HG02885 (cell line): ENCODE results near the gene KLHL34.

Source experiments
- ATAC-seq: cut with Tn5 transposase; IDR thresholded peaks from one replicate; pipeline ENCODE4 v1.9.1; 2021; ENCODE audit warnings: mild to moderate bottlenecking; ENCODE audit not compliant: unreplicated experiment, poor library complexity

Gene KLHL34

DNA sequence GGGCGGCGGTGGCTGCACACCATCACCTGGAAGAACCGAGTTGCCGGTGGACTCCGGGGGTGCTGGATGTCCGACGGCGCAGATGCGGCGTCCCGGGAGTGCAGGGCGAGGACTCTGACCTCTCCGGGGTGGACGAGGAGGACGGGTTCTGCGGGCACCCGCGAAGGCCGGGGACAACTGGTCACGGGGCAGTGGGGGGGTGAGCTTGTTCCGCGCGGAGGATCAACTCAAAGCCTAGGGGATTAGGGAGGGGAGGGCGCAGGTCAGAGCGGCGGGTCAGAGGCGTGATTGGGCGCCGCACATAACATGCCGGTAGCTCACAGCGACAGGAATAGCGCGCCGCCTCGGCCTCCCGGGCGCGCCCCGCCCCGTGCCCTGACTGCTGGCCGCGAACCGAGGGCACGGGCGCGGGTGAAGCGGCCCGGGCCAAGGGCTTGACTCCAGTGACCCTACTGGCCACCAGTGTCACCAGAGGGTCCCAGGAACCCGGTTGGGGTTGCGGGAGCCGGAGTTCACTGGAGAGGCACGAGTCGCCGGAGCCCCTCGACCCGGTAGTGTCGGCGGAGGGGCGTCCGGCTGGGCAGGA, at the start of gene KLHL34:
Gene KLHL34 (minus strand): TSS at position 179 of the 586 bp plus-strand sequence. CDS start 542 bp downstream, outside the sequence.
- no peak for ATAC-seq

- ATAC-seq, result no peak
Observed at GRCh38 chrX:21705225-21705624, 47.1 kb upstream of the KLHL34 start.

- ATAC-seq, result no peak
Observed at GRCh38 chrX:21702725-21703124, 44.6 kb upstream of the KLHL34 start.

GRCh38 chrX:21700967-21701366, 42.8 kb upstream of the KLHL34 start:
- no peak for ATAC-seq

GRCh38 chrX:21700275-21700674, 42.1 kb upstream of the KLHL34 start:
- ATAC-seq, result no peak

GRCh38 chrX:21699136-21699535, 41.0 kb upstream of the KLHL34 start:
- no peak for ATAC-seq

- no peak for ATAC-seq
Observed at GRCh38 chrX:21698272-21698671, 40.1 kb upstream of the KLHL34 start.

- ATAC-seq, result no peak
Observed at GRCh38 chrX:21691512-21692018, 33.4 kb upstream of the KLHL34 start.

DNA sequence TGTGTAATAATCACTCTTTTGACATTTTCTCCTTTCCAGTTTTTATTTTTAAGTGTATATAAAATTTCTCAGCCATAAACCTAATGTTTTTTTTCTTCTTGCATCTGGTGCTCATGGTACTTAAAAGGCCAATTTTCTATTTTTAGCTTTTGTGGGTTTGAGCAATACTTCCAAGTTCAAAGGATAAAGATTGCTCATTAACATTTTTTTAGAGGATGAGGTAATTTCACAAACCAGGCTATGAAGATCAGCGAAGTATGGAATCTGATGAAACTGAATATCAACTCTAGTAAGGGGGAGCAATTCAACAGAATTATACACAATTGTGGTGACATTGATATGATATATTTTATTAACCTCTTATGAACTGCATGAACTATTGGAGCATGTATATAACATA, 25.8 kb upstream of the KLHL34 start:
- no peak for ATAC-seq

GRCh38 chrX:21678048-21678612, 20.0 kb upstream of the KLHL34 start:
- ATAC-seq, result no peak

DNA sequence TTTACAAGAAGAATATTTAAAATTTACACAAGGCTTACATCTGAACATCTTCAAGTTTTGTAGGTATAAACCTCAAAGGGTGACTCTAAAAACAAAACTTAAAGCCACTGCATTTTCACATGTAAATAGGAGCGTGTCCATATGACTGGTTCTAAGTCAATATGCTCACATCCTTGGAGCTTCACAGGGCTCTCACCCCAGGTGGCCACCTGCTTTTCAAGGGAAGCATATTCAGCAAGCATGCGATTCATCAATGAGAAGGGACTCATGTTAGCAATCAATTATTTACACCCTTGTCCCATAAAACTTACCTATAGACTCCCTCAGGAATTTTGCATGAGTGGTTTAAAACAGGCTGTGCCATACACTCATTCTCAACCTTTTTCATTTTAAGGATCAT, 17.8 kb upstream of the KLHL34 start:
- ATAC-seq, result no peak

DNA sequence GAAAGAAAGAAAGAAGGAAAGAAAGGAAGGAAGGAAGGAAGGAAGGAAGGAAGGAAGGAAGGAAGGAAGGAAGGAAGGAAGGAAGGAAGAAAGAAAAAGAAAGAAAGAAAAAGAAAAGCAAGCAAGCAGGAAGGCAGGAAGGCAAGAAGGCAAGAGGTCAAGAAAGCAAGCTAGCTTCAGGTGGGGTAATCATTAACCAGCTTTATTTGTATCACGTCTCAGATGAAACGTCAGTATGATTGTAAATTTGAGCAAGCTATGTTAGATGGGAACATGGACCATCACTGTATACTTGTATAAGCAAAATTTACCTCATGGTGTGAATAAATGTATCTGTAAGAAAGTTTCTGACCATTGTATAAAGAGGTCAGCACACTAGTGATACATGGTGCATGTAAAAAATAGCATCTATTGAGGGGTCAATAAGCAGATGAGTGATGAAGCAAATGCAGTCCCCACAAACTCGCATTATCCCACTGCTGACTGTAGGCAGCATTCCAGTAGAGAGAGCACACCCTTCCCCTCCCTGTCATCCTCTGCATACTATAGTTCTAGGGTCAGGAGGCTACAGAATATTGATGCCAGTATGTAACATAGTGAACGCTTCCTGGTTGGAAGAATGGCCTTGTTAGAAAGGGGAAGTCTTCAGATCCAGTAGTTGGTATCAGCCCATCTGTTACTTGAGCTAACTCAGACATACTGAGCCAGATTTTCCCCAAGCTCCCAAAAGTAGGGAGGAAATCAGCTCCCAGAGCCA, 16.5 kb upstream of the KLHL34 start:
- no peak for ATAC-seq

- no peak for ATAC-seq
Observed at GRCh38 chrX:21666679-21667078, 8.5 kb upstream of the KLHL34 start.

- no peak for ATAC-seq
Observed at GRCh38 chrX:21666252-21666651, 8.1 kb upstream of the KLHL34 start.

- no peak for ATAC-seq
Observed at GRCh38 chrX:21662761-21663160, 4.6 kb upstream of the KLHL34 start.

- no peak for ATAC-seq
Observed at GRCh38 chrX:21661316-21661715, 3.2 kb upstream of the KLHL34 start.

- ATAC-seq, result no peak
Observed at GRCh38 chrX:21660156-21660555, 2.0 kb upstream of the KLHL34 start.

DNA sequence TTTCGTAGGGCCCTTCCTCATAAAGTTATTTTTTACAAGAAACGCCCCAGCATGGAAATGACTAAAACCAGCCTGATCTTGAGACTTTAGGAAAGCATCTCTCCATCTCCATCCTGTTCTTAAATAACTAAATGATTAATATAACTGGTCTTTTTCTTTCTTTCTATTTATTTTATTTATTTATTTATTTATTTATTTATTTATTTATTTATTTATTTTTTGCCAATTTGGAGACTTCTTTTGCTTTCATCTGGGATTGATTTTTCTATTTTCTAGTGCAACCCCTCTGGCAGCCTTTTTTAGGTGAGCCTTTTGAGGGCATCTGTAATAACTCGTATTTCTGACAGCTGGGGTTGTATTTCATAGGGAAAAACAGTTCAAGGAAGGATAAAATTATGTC, 1.2 kb upstream of the KLHL34 start:
- ATAC-seq, result no peak

DNA sequence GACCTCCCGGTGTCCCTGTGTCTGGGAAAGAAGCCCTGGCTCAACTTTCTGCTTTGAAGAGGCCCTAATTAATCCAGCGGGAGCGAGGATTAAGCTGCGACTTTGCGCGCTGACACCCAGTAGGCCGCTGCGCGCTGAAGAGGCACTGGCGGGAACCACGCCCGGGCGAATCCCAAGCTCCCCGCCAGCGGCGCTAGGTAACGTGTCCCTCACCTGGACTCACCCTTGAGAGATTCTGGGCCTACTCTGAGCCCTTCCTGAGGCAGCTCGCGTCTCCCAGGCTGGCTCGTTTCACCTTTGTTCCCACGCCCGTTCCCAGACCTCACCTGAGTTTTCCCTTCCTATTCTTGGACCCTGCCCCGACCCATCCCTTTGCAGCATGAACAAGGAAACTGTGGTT, 616 bp upstream of the KLHL34 start:
- ATAC-seq, result no peak

GRCh38 chrX:21657318-21658151, 595 bp downstream of the KLHL34 start:
- no peak for ATAC-seq
